Body of pancreas (tissue), 4 donors: Measurements from ENCODE around the gene ERCC6L2. TPM values are rescaled to one million over a fixed set of nuclear protein-coding genes. Genes with fewer than 3 reads are reported as not detected.

Source experiments
- ATAC-seq: fragments of 150-250 bp; one replicate; pipeline ENCODE4 v1.9.1; 2016
- DNase-seq, 4 donors: peaks; one replicate each; pipeline ENCODE4 v3.0.0-alpha.2; 2019
- H3K27ac ChIP-seq, 4 donors: fragments of 200-600 bp; sonication (generic); 1 replicate in 3 of 4; 2 replicates in 1 of 4; pipeline versions ENCODE4 v1.5.1 to v1.6.1; 2016 to 2019; ENCODE audit warnings: mild to moderate bottlenecking in 1 of 4, mixed read lengths in 1 of 4, moderate library complexity in 1 of 4
- H3K27me3 ChIP-seq, 2 donors: fragments of 200-600 bp; sonication (generic); one replicate each; pipeline ENCODE4 v1.6.0; 2016; ENCODE audit warnings: mild to moderate bottlenecking in 1 of 2
- H3K36me3 ChIP-seq, 2 donors: fragments of 200-600 bp; sonication (generic); replicated peaks in 1 of 2; 2 replicates each; pipeline ENCODE4 v1.5.1; 2016; ENCODE audit warnings: low read depth in 2 of 2; ENCODE audit not compliant: insufficient read depth in 1 of 2
- H3K4me1 ChIP-seq: fragments of 200-600 bp; sonication (generic); one replicate; pipeline ENCODE4 v1.6.0; 2016
- H3K4me3 ChIP-seq, 2 donors: fragments of 200-600 bp; sonication (generic); 1 replicate in 1 of 2; 2 replicates in 1 of 2; pipeline ENCODE4 v1.5.1; 2016 to 2019
- H3K9me3 ChIP-seq, 3 donors: fragments of 200-600 bp; sonication (generic); 1 replicate in 2 of 3; 2 replicates in 1 of 3; pipeline ENCODE4 v1.5.1; 2016
- CTCF ChIP-seq, 7 experiments: fragments of 450-650 bp in 4 of 7; fragments of 200-600 bp in 3 of 7; sonication (generic) in 3 of 7; IDR thresholded peaks; one replicate each; pipeline ENCODE4 v1.5.1; 2016 to 2019; ENCODE audit warnings: antibody characterized with exemption in 7 of 7
- POLR2A ChIP-seq, 3 donors: fragments of 450-650 bp; IDR thresholded peaks; one replicate each; pipeline ENCODE4 v1.6.1; 2016; ENCODE audit warnings: antibody characterized with exemption in 3 of 3, mild to moderate bottlenecking in 2 of 3
- WGBS, 2 donors: methylation state at CpG; one replicate each; pipeline ENCODE4 v1.1.5; 2017; 5-methylcytosine and 5-hydroxymethylcytosine counted together
- intact Hi-C: fragments of 100-400 bp; cut with DNase I; formaldehyde crosslinking; loops from one replicate; pipeline ENCODE4 v1.15.1; 2023
- total RNA-seq, 2 donors: library from RNA; depleted of rRNA; stranded (reverse); fragments of >200 nt; gene quantifications; one replicate each; pipeline ENCODE4 v1.1.0, GENCODE V29; 2016

Gene ERCC6L2
- total RNA-seq, 2 donors from 2014 or later, result 30.4 to 58.3 TPM

GRCh38 chr9:95833546-95834178, 41.8 kb upstream of the ERCC6L2 start:
- Histone ChIP-seq H3K4me1 (no peaks in the 10 kb centered on the region), H3K36me3 (no peaks in the 10 kb centered on the region), H3K4me3 (no peak overlapping the region), H3K27me3 (no peaks in the 10 kb centered on the region), H3K27ac (no peak overlapping the region), H3K9me3 (no peaks in the 10 kb centered on the region)
- no peak for DNase-seq
- 83 to 86% methylated on average over 6 of the region's 6 CpGs for WGBS, 2 donors
- ATAC-seq, result no peak
- no peak for TF ChIP-seq CTCF (IDR thresholded peaks at IDR 0.05)
- TF ChIP-seq POLR2A (IDR thresholded peaks at IDR 0.05), result no peak
- intact Hi-C loops, result no loop called here

- TF ChIP-seq POLR2A (IDR thresholded peaks at IDR 0.05), result no peak
- no peak for TF ChIP-seq CTCF (IDR thresholded peaks at IDR 0.05)
- Histone ChIP-seq H3K36me3 (no peaks in the 10 kb centered on the region), H3K27ac (no peak overlapping the region), H3K4me1 (no peaks in the 10 kb centered on the region), H3K27me3 (no peaks in the 10 kb centered on the region), H3K9me3 (no peaks in the 10 kb centered on the region), H3K4me3 (no peak overlapping the region)
- ATAC-seq (no peak), DNase-seq (no peak)
- WGBS, 2 donors, result 86 to 88% methylated on average over 3 of the region's 3 CpGs
- intact Hi-C loops, result no loop called here
Observed at GRCh38 chr9:95834281-95834907, 41.1 kb upstream of the ERCC6L2 start.

- TF ChIP-seq CTCF (IDR thresholded peaks at IDR 0.05), result no peak
- TF ChIP-seq POLR2A (IDR thresholded peaks at IDR 0.05), result no peak
- Histone ChIP-seq H3K9me3 (no peaks in the 10 kb centered on the region), H3K4me1 (no peaks in the 10 kb centered on the region), H3K27me3 (no peaks in the 10 kb centered on the region), H3K27ac (no peak overlapping the region), H3K4me3 (no peak overlapping the region), H3K36me3 (no peaks in the 10 kb centered on the region)
- WGBS, 2 donors, result 38 to 42% methylated on average over 2 of the region's 2 CpGs
- intact Hi-C loops, result no loop called here
- ATAC-seq, result no peak
- no peak for DNase-seq
Observed at GRCh38 chr9:95835393-95835792, 40.1 kb upstream of the ERCC6L2 start.

- intact Hi-C loops, result no loop called here
- H3K36me3 ChIP-seq, result no peaks in the 10 kb centered on the region
- DNase-seq, result no peak
- H3K4me3 ChIP-seq, result no peak overlapping the region
- H3K27me3 ChIP-seq, result no peaks in the 10 kb centered on the region
- H3K27ac ChIP-seq, result no peak overlapping the region
- TF ChIP-seq POLR2A (IDR thresholded peaks at IDR 0.05) (no peak), CTCF (IDR thresholded peaks at IDR 0.05) (no peak)
- no peaks in the 10 kb centered on the region for H3K4me1 ChIP-seq
- no peak for ATAC-seq
- 78 to 90% methylated on average over 1 of the region's 1 CpG for WGBS, 2 donors
- H3K9me3 ChIP-seq, result no peaks in the 10 kb centered on the region
Observed at GRCh38 chr9:95836072-95836471, 39.4 kb upstream of the ERCC6L2 start.

- TF ChIP-seq POLR2A (IDR thresholded peaks at IDR 0.05) (no peak), CTCF (IDR thresholded peaks at IDR 0.05) (no peak)
- no peak overlapping the region for H3K4me3 ChIP-seq
- DNase-seq (no peak), ATAC-seq (no peak)
- 95 to 97% methylated on average over 3 of the region's 3 CpGs for WGBS, 2 donors
- intact Hi-C loops, result no loop called here
- H3K9me3 ChIP-seq, result no peaks in the 10 kb centered on the region
- H3K36me3 ChIP-seq, result no peaks in the 10 kb centered on the region
- no peaks in the 10 kb centered on the region for H3K4me1 ChIP-seq
- H3K27ac ChIP-seq, result no peak overlapping the region
- H3K27me3 ChIP-seq, result no peaks in the 10 kb centered on the region
Observed at GRCh38 chr9:95839012-95839411, 36.5 kb upstream of the ERCC6L2 start.
